NAMALWA (cell line): Measurements from ENCODE around the gene KATNAL1.
"Not testable (repeated sequence)": the region's sequence is repeated elsewhere in the genome, so short reads cannot be mapped to it uniquely, and the experiment has no call there.

Experiments used
- DNase-seq: peaks from one replicate; pipeline ENCODE4 v3.0.0-alpha.2; 2015; ENCODE audit warnings: low spot score

The KATNAL1 gene

DNA sequence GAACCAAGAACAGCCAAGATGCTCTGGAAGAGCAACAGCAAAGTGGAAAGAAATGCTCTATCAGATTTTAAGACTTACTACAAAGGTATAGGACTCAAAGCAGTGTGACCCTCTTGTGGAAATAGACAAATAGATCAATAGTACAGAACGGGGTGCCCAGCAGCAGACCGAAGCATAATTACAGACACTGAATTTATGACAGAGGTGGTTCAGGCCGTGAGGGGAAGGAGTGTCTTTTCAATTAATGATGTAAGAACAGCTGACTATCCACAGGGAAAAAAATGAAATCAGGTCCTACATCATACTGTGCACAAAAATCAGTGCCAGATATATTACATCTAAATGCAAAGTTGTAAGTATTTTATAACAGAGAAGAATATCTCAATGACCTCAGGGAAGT is 95.6 kb downstream of the KATNAL1 start:
- DNase-seq = no peak

DNA sequence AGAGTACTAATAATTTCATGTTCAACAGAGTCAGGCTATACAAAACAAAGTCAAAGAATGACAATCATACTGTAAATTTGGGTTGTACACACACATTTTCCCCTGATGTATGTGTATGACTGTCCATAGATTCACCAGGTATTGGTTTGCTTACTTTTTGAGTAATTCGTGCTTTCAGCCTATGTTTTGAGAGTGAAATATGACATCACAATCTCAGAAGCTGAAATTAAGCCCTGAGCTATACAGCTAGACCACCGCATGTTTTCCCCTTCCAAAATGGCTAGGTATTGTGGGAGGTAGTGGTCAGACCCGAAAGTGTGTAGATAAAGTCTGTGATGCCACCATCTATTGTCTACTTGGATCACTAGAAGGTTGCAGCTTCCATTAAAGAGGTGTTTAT is 102.8 kb downstream of the KATNAL1 start:
- no peak for DNase-seq

GRCh38 chr13:30196025-30196424 is 111.3 kb downstream of the KATNAL1 start:
- no peak for DNase-seq

DNA sequence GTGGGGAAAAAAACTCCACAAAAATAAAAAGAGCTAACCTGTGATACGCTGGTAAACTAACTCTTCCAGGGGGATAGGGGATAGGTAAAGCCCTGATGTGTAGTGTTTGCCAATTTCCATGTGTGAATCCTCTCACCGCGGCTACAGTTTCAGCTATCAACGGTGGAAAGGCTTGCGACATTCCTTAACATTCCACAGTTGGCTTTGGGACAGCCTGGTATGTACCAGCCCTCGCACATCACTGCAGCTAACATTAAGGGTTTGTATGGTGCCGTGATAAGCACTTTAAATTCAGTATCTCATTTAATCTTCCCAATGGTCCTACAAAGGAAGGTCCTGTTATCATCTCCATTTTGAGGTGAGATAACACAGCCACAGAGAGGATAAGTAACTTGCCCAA is 112.4 kb downstream of the KATNAL1 start:
- no peak for DNase-seq

- DNase-seq = no peak
Measured at GRCh38 chr13:30193279-30194234, 113.8 kb downstream of the KATNAL1 start.

GRCh38 chr13:30192320-30193093 is 114.8 kb downstream of the KATNAL1 start:
- DNase-seq = no peak

DNA sequence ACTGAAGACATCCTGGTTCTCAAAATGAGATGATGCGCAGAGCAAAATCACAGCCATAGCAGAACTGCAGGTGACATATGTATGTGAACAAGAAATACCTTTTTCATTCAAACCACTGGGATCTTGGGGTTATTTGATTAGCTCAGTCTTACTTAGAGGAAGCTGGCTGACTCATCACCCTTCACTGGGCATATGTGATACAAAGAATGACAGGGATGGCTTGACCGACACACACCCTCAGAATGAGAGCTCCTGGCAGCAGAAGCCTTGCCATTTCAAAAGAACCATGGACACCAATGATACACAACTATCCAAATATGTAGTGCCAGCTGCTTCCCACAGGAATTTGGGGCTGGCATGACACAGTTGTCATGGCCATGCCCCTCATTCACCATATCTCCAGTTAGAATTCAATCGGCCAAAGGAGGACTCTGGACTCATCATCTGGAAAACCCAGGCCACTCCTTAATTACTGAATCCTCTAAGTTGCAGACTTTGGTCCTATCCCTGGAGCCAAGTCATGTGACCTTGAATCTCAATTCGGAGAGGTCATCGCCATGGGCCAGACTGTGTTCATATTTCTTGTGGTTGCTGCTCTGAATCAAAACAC is 115.8 kb downstream of the KATNAL1 start:
- no peak for DNase-seq

DNA sequence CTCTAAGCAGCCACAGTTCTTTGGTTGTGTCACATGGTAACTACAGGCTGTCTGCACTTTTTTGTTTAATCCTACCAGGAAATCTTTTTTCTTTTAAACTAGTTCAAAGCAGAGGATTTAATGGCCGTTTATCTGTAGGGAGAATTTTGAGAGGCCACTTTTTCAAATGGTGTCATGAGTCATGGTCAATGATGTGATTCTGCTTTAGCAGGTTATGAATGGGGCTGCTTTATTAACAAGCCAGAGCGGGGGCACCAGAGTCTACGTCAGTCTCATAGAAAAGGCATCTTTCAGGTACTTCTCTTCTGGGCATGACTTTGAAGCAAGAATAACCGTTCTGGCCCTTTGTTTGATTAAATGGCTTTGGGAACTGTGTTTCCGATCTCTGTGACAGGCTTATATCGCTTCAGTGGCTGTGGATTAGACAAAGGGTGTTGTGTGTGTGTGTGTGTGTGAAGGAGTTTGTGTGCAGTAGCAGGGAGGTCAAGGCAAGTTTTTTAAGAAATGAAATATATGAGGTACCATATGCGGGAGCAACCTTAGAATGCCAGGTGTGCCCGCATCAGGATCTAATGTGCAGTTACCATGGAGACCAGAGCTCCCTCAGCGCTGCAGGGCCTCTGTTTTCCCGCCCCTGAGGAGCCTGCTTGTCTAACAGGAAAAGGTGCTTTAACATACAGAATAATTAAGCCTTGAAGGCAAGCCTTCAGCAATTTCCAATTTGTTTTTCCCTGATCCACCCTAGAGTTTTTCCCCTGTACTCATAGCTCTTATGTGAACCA is 120.5 kb downstream of the KATNAL1 start:
- DNase-seq = no peak

DNA sequence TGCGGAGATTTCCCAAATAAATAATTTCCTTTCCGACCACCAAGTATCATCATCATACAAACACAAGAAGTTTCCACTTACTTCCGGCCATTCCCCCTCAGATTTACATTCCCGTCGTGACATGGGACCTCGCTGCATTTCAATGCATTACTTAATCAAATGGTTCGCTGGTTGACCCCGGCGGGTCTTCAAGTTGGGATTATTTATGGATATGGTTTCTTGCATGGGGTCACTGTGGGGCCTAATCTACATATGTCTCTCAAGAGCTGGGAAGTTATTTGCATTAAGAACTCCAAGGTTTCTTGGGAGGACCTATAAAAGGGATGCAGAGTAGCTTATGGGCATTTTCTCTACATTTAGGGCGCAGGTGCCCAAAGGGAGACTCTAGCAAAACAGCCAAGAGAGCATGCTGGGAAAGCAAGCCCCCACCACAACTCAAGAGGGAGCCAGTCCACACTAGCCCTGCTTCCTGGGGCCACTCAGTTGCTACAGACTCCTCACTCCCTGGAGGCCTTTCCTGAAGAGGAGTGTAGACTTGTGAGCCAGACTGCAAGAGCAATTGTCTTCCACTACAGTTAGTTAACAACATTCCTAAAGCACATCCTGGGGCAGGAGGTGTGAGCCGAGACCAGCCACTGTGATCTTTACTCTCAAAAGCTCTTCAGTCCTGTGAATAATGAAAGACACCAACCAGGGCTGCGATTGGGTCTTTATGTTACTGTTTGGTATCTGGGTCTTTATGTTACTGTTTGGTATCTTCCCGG is 125.3 kb downstream of the KATNAL1 start:
- DNase-seq = peak; percentile 9

DNA sequence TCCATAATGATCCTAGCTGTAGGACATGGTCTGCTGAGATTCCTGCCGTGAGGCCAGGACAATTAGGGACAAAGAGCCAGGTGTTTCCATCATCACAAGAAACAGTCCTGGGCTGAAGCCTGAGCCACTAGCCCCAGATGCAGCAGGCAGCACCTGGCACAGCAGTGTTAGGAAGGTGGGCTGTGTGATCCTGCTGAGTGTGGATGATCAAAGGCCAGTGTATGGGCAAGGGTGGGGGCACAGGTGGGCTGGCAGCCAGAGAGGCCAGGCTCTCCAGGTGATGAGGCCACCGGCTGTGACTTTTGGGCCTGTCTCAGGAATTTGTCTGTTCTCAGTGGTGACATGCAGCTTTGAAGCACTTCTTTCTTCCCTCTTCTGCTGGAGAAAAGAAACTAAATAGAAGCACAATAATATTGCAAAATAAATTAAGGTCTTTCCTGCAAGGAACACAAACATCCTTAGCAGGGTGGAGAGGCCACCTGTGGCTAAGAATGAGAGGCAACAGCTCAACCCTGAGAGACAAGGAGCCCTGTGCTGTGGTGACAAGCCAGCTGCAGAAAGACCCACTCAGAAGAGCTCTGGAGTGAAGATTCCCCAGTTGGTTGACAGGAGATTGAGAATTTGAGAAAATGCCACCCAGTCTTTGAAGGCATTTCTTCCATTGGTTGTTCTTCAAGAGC is 127.6 kb downstream of the KATNAL1 start:
- no peak for DNase-seq

- DNase-seq = no peak
Measured at GRCh38 chr13:30178976-30179375, 128.4 kb downstream of the KATNAL1 start.

DNA sequence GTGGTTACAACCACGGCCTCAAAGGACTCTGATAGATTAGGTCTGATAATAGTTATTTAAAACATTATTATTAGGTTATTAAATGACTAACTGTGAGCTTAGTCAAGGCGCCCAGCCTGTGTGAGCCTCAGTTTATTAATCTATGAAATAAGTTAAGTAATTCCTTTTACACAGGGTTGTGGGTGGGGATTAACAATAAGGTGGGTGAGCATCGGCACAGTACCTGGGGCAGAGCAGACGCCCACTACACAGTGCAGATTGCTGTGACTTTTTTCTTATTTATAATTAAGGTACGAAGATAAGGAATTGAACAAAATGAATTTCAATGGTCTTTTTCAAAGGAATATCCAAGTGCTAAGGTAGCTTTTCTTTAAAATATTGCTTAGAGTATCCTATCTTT is 132.2 kb downstream of the KATNAL1 start:
- no peak for DNase-seq

GRCh38 chr13:30174250-30174649 is 133.1 kb downstream of the KATNAL1 start:
- not testable (repeated sequence) for DNase-seq

- DNase-seq = no peak
Measured at GRCh38 chr13:30173303-30173610, 134.1 kb downstream of the KATNAL1 start.

- no peak for DNase-seq
Measured at GRCh38 chr13:30172593-30173302, 134.6 kb downstream of the KATNAL1 start.

GRCh38 chr13:30170569-30170968 is 136.8 kb downstream of the KATNAL1 start:
- DNase-seq = no peak

DNA sequence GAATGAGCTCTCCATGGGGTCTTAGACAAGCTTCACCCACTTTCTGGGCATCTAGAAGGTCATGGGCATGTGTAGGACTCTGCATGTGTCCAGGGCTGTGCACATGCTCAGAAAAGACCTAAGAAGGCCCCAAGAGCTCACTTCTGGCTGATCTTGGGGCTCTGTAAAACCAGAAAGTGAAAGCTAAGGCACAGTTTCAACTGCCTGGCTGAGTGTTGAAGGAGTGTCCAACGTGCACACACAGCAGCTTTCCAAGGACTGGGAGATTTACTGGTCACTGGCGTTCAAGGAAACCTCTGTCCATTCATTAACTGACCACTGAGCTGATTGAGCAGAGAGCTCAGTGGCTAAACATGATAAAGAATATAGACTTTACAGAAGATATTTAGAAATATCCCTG is 137.9 kb downstream of the KATNAL1 start:
- DNase-seq = no peak

DNA sequence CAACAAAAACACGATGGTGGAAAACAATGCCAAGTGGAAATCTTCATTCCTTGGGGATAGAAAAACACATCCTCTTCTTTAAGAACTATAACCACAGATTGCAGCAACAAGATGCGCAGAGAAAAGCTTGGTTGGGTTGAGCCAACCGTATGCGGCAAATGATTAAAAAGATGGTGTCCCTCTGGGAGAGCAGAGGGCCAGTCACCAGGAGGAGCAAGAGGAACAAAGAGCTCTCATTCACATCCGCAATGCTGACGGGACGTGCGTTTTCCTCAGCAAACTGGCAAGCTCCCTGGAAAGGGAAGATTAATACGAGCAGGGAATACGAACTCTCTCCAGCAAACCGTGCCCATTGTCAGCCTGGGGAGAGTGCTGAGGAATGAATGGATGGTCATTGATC is 141.6 kb downstream of the KATNAL1 start:
- DNase-seq = no peak

DNA sequence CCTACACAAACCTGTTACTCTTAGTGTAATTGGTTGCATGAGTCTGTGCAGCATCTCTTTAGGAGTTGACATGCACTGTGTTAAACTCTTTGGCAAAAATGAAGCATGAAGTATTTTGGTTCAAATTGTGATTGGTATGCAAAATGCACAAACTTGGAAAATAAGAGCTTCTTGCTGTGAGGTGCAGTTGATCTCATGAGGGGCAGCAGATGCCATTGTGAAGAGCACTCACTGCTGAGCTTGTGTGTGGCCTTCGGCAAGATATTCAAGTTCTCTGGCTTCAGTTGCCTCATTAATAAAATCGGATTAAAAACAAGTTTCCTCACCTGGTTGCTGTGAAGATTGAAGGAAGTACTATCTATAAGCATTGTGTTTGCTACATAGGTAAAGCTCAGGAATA is 142.3 kb downstream of the KATNAL1 start:
- no peak for DNase-seq

DNA sequence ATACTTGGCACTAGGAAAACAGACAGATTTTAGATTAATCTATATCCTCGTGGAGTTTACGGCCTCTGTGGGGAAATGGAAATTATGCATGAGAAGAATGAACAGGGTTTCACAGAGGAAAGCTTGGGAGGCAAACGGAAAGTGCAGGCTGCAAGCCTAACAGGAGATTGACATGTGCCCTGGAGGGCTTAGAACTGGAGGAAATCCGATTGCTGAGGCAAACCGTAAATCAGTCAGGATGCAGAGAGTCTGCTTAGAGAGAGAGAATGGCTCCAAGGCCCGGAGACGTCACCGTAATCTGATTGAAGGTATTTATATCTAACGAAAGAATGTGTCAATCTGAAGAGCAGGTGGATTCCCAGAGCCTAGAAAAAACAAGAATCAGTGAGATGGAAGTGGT is 143.2 kb downstream of the KATNAL1 start:
- DNase-seq = no peak
